Neural cell (in vitro differentiated cells): ENCODE data around the gene KRT73.

Source experiments
- CTCF ChIP-seq: fragments of 450-650 bp; IDR thresholded peaks from 2 replicates; pipeline ENCODE4 v1.5.1; 2014; ENCODE audit warnings: antibody characterized with exemption, mild to moderate bottlenecking, moderate library complexity; ENCODE audit not compliant: poor library complexity, severe bottlenecking
- EZH2 ChIP-seq: fragments of 200-600, 300-800 bp; shearing (Covaris generic), sonication (generic); IDR thresholded peaks from 2 replicates; pipeline ENCODE4 v1.6.1; 2014; ENCODE audit warnings: antibody characterized with exemption, low read length, borderline replicate concordance, mild to moderate bottlenecking; ENCODE audit not compliant: insufficient read depth, poor library complexity, severe bottlenecking
- MXI1 ChIP-seq: fragments of 450-650 bp; conservative IDR thresholded peaks from 2 replicates; pipeline ENCODE4 v1.6.1; 2014; ENCODE audit warnings: antibody characterized with exemption, mild to moderate bottlenecking; ENCODE audit not compliant: poor library complexity, severe bottlenecking
- REST ChIP-seq: IDR thresholded peaks from 2 replicates; pipeline ENCODE4 v1.6.1; 2012; ENCODE audit warnings: borderline replicate concordance
- SMC3 ChIP-seq: fragments of 450-650 bp; conservative IDR thresholded peaks from 2 replicates; pipeline ENCODE4 v1.6.1; 2014; ENCODE audit warnings: antibody characterized with exemption, mild to moderate bottlenecking, moderate library complexity; ENCODE audit not compliant: poor library complexity

GRCh38 chr12:52600475-52600874 is 17.9 kb downstream of the KRT73 start:
- no peak for TF ChIP-seq CTCF
- TF ChIP-seq REST: no peak
- no peak for TF ChIP-seq SMC3
- no peak for TF ChIP-seq EZH2
- no peak for TF ChIP-seq MXI1
